ENCODE measurements around the gene EIF4A3.

EIF4A3 gene

GRCh38 chr17:80115159-80115558 is 31.8 kb downstream of the EIF4A3 start:
- in situ Hi-C loops (cut with MboI; ENCODE audit: low sequenced_read_pairs), result no loop called here

GRCh38 chr17:80114758-80115157 is 32.2 kb downstream of the EIF4A3 start:
- in situ Hi-C loops (cut with MboI; ENCODE audit: low sequenced_read_pairs), result no loop called here

- in situ Hi-C loops (cut with MboI; ENCODE audit: low sequenced_read_pairs), result no loop called here
Observed at GRCh38 chr17:80113033-80113484, 33.9 kb downstream of the EIF4A3 start.

GRCh38 chr17:80112471-80113032 is 34.4 kb downstream of the EIF4A3 start:
- in situ Hi-C loops (cut with MboI; ENCODE audit: low sequenced_read_pairs), result no loop called here

- in situ Hi-C loops (cut with MboI; ENCODE audit: low sequenced_read_pairs), result no loop called here
Observed at GRCh38 chr17:80111702-80112470, 35.0 kb downstream of the EIF4A3 start.

- in situ Hi-C loops (cut with MboI; ENCODE audit: low sequenced_read_pairs), result no loop called here
Observed at GRCh38 chr17:80110927-80111701, 35.8 kb downstream of the EIF4A3 start.

GRCh38 chr17:80110447-80110812 is 36.5 kb downstream of the EIF4A3 start:
- in situ Hi-C loops (cut with MboI; ENCODE audit: low sequenced_read_pairs), result no loop called here

- in situ Hi-C loops (cut with MboI; ENCODE audit: low sequenced_read_pairs), result no loop called here
Observed at GRCh38 chr17:80109713-80110446, 37.0 kb downstream of the EIF4A3 start.

GRCh38 chr17:80109066-80109660 is 37.8 kb downstream of the EIF4A3 start:
- in situ Hi-C loops (cut with MboI; ENCODE audit: low sequenced_read_pairs), result no loop called here

GRCh38 chr17:80108036-80108971 is 38.6 kb downstream of the EIF4A3 start:
- in situ Hi-C loops (cut with MboI; ENCODE audit: low sequenced_read_pairs), result no loop called here

- in situ Hi-C loops (cut with MboI; ENCODE audit: low sequenced_read_pairs), result no loop called here
Observed at GRCh38 chr17:80107231-80108021, 39.5 kb downstream of the EIF4A3 start.

- in situ Hi-C loops (cut with MboI; ENCODE audit: low sequenced_read_pairs), result no loop called here
Observed at GRCh38 chr17:80106751-80107150, 40.2 kb downstream of the EIF4A3 start.

GRCh38 chr17:80106176-80106575 is 40.8 kb downstream of the EIF4A3 start:
- in situ Hi-C loops (cut with MboI; ENCODE audit: low sequenced_read_pairs), result no loop called here

GRCh38 chr17:80105762-80106161 is 41.2 kb downstream of the EIF4A3 start:
- in situ Hi-C loops (cut with MboI; ENCODE audit: low sequenced_read_pairs), result no loop called here

- in situ Hi-C loops (cut with MboI; ENCODE audit: low sequenced_read_pairs), result no loop called here
Observed at GRCh38 chr17:80104956-80105375, 42.0 kb downstream of the EIF4A3 start.

GRCh38 chr17:80104321-80104955 is 42.5 kb downstream of the EIF4A3 start:
- in situ Hi-C loops (cut with MboI; ENCODE audit: low sequenced_read_pairs), result no loop called here

- in situ Hi-C loops (cut with MboI; ENCODE audit: low sequenced_read_pairs), result no loop called here
Observed at GRCh38 chr17:80103449-80104085, 43.4 kb downstream of the EIF4A3 start.

Data from HL-60/S4 (cell line).